Breast epithelium (tissue), 4 donors: Measurements from ENCODE around the gene ATP2B3. TPM values are rescaled to one million over a fixed set of nuclear protein-coding genes. Genes with fewer than 3 reads are reported as not detected.

Experiments
- DNase-seq, 2 donors: peaks; one replicate each; pipeline ENCODE4 v3.0.0-alpha.2; 2019; ENCODE audit warnings: low spot score in 2 of 2
- H3K27ac ChIP-seq, 2 donors: fragments of 200-600 bp; sonication (generic) in 1 of 2; one replicate each; pipeline ENCODE4 v1.5.1; 2016 to 2019; ENCODE audit warnings: mild to moderate bottlenecking in 1 of 2
- H3K27me3 ChIP-seq, 2 donors: fragments of 200-600 bp; sonication (generic) in 1 of 2; one replicate each; pipeline versions ENCODE4 v1.5.1 to v1.6.0; 2017 to 2019; ENCODE audit warnings: control low read depth in 1 of 2, mild to moderate bottlenecking in 1 of 2
- H3K36me3 ChIP-seq: fragments of 200-600 bp; one replicate; pipeline ENCODE4 v1.5.1; 2019
- H3K4me1 ChIP-seq, 2 donors: fragments of 200-600 bp; sonication (generic); one replicate each; pipeline ENCODE4 v1.5.1; 2016 to 2019; ENCODE audit warnings: control low read depth in 1 of 2
- H3K4me3 ChIP-seq, 3 donors: fragments of 200-600 bp; sonication (generic); 1 replicate in 2 of 3; 2 replicates in 1 of 3; pipeline ENCODE4 v1.5.1; 2016 to 2019; ENCODE audit warnings: mild to moderate bottlenecking in 3 of 3, moderate library complexity in 2 of 3
- H3K9me3 ChIP-seq, 2 donors: fragments of 200-600 bp; sonication (generic) in 1 of 2; one replicate each; pipeline ENCODE4 v1.5.1; 2016 to 2019; ENCODE audit warnings: control low read depth in 1 of 2
- POLR2A ChIP-seq: fragments of 450-650 bp; IDR thresholded peaks from one replicate; pipeline ENCODE4 v1.6.1; 2016; ENCODE audit warnings: antibody characterized with exemption, mild to moderate bottlenecking, moderate library complexity
- POLR2AphosphoS5 ChIP-seq, 3 donors: sonication (generic); formaldehyde crosslinking; IDR thresholded peaks; one replicate each; pipeline ENCODE4 v1.6.1; 2017; ENCODE audit warnings: antibody characterized with exemption in 3 of 3
- intact Hi-C: fragments of 100-400 bp; cut with DNase I; formaldehyde crosslinking; loops from one replicate; pipeline ENCODE4 v1.15.1; 2023; ENCODE audit warnings: low total_unique reads
- total RNA-seq, 3 donors: library from RNA; depleted of rRNA; stranded (reverse); fragments of >200 nt; gene quantifications; one replicate each; pipeline ENCODE4 v1.1.0, GENCODE V29; 2016
- TF ChIP-seq, protein P1 (sequence below), 3 donors: fragments of 450-650 bp; IDR thresholded peaks; one replicate each; pipeline ENCODE4 v1.5.1; 2016 to 2017; ENCODE audit warnings: antibody characterized with exemption in 3 of 3, mild to moderate bottlenecking in 3 of 3, moderate library complexity in 3 of 3

ATP2B3 gene
- total RNA-seq, 3 donors from 2014 or later: not detected

DNA sequence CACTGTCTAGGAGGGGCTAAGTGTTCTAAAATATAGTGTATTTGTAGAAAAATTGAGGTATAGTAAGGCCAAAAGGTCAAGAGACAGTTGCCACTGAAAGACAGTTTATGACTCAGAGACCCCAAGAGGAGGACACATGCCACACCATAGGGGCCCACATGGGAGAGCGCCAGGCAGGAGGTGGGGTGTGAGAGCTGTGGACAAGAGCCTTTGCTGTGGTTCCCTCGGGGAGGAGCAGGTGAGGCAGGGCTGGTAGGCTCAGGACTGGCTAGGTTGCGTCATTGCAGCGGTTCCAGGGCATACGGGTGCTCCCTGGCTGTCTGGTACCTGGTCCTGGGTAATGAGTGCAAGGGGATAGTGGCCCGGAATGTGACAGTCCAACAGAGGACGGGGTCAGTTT, 43.9 kb downstream of the ATP2B3 start:
- Histone ChIP-seq H3K27me3 (peaks cover 0 to 61% of the 10 kb centered on the region in 2 donors), H3K4me1 (no peaks in the 10 kb centered on the region), H3K36me3 (no peaks in the 10 kb centered on the region), H3K9me3 (no peaks in the 10 kb centered on the region), H3K27ac (no peak overlapping the region), H3K4me3 (no peak overlapping the region)
- intact Hi-C loops: loop anchor here (1.0 kb wide), 1 partner anchor 30 kb away; no protein-coding TSS in a partner anchor
- DNase-seq: no peak
- TF ChIP-seq, protein P1, sequence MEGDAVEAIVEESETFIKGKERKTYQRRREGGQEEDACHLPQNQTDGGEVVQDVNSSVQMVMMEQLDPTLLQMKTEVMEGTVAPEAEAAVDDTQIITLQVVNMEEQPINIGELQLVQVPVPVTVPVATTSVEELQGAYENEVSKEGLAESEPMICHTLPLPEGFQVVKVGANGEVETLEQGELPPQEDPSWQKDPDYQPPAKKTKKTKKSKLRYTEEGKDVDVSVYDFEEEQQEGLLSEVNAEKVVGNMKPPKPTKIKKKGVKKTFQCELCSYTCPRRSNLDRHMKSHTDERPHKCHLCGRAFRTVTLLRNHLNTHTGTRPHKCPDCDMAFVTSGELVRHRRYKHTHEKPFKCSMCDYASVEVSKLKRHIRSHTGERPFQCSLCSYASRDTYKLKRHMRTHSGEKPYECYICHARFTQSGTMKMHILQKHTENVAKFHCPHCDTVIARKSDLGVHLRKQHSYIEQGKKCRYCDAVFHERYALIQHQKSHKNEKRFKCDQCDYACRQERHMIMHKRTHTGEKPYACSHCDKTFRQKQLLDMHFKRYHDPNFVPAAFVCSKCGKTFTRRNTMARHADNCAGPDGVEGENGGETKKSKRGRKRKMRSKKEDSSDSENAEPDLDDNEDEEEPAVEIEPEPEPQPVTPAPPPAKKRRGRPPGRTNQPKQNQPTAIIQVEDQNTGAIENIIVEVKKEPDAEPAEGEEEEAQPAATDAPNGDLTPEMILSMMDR (IDR thresholded peaks at IDR 0.05): no peak
- TF ChIP-seq POLR2A: no peak
- no peak for TF ChIP-seq POLR2AphosphoS5 (IDR thresholded peaks at IDR 0.05)

DNA sequence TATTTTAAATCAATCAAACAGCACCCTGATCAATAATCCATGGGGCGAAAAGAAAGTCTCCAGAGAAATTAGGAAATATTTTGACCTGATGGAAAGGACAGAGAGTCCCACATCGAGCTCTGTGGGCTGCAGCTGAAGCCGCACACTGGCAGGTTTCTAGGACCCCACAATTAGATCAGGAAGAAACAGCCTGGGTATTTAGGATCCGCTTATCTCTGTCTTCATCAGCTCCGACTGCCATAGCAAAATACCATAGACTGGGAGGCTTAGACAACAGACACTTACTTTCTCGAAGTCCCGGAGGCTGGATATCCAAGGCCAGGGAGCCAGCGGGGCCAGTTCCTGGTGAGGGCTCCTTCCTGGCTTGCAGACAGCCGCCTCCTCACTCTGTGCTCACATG, 45.1 kb downstream of the ATP2B3 start:
- H3K9me3 ChIP-seq: no peaks in the 10 kb centered on the region
- no peak for TF ChIP-seq POLR2AphosphoS5 (IDR thresholded peaks at IDR 0.05)
- TF ChIP-seq, protein P1 (IDR thresholded peaks at IDR 0.05): no peak
- no peak for TF ChIP-seq POLR2A
- DNase-seq: no peak
- H3K27ac ChIP-seq: no peak overlapping the region
- no peaks in the 10 kb centered on the region for H3K4me1 ChIP-seq
- intact Hi-C loops: no loop called here
- H3K27me3 ChIP-seq: peaks cover 0 to 60% of the 10 kb centered on the region in 2 donors
- H3K4me3 ChIP-seq: no peak overlapping the region
- H3K36me3 ChIP-seq: no peaks in the 10 kb centered on the region

- no peak overlapping the region for H3K4me3 ChIP-seq
- TF ChIP-seq POLR2AphosphoS5 (IDR thresholded peaks at IDR 0.05) (no peak), POLR2A (no peak)
- TF ChIP-seq, protein P1 (IDR thresholded peaks at IDR 0.05): no peak
- H3K9me3 ChIP-seq: no peaks in the 10 kb centered on the region
- intact Hi-C loops: no loop called here
- peaks cover 0 to 70% of the 10 kb centered on the region in 2 donors for H3K27me3 ChIP-seq
- no peak overlapping the region for H3K27ac ChIP-seq
- no peaks in the 10 kb centered on the region for H3K4me1 ChIP-seq
- H3K36me3 ChIP-seq: no peaks in the 10 kb centered on the region
- DNase-seq: no peak
Measured at GRCh38 chrX:153564047-153564606, 46.7 kb downstream of the ATP2B3 start.

- no peaks in the 10 kb centered on the region for H3K36me3 ChIP-seq
- no peak overlapping the region for H3K4me3 ChIP-seq
- H3K4me1 ChIP-seq: no peaks in the 10 kb centered on the region
- no peaks in the 10 kb centered on the region for H3K9me3 ChIP-seq
- no peak overlapping the region for H3K27ac ChIP-seq
- no peak for TF ChIP-seq POLR2A
- TF ChIP-seq, protein P1 (IDR thresholded peaks at IDR 0.05): no peak
- TF ChIP-seq POLR2AphosphoS5 (IDR thresholded peaks at IDR 0.05): no peak
- intact Hi-C loops: no loop called here
- DNase-seq: no peak
- peaks cover 0 to 60% of the 10 kb centered on the region in 2 donors for H3K27me3 ChIP-seq
Measured at GRCh38 chrX:153565996-153566580, 48.6 kb downstream of the ATP2B3 start.

DNA sequence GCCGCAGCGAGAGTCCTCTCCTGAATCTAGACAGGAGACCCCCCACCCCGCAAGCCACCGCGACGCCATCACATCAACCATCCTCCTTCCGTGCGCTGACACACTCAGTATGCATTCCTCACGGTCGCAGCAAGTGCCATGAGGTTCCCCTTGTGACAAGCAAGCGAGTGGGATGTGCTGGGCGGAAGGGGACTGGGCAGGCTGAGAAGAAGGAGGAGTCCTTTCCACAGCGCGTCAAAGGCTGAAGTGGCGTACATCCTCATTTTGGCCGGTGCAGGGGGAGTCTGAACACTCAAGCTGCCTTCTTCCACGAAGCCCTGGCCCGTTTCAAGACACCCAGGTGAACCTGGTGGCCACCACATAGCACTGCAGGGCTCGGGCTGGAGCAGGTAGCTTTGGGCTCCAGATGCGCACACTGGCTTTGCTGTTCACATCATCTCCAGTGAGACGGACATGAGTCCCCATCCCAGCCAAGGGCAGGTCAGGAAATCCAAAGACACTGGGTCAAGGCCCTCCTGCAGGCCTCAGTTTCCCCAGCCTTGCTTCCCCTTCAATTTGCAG, 51.1 kb downstream of the ATP2B3 start:
- Histone ChIP-seq H3K4me1 (no peaks in the 10 kb centered on the region), H3K27me3 (peaks cover 0 to 62% of the 10 kb centered on the region in 2 donors), H3K36me3 (no peaks in the 10 kb centered on the region), H3K27ac (no peak overlapping the region), H3K4me3 (no peak overlapping the region), H3K9me3 (no peaks in the 10 kb centered on the region)
- intact Hi-C loops: no loop called here
- DNase-seq: no peak
- TF ChIP-seq POLR2AphosphoS5 (IDR thresholded peaks at IDR 0.05) (no peak), POLR2A (no peak)
- TF ChIP-seq, protein P1 (IDR thresholded peaks at IDR 0.05): no peak
